ENCODE measurements around the gene CDH4. TPM values are rescaled to one million over a fixed set of nuclear protein-coding genes. Genes with fewer than 3 reads are reported as not detected.

The CDH4 gene
- total and polyA plus RNA-seq, 12 donors, result 0.04 to 0.25 (median 0.08) TPM; not detected in 5

GRCh38 chr20:61791995-61792394 is 539.9 kb downstream of the CDH4 start:
- 78 to 79% methylated on average over 6 of the region's 6 CpGs for WGBS, 2 donors
- H3K4me3 ChIP-seq, result no peak overlapping the region
- DNase-seq (no peak), ATAC-seq (no peak)
- no peak overlapping the region for H3K27ac ChIP-seq
- intact Hi-C loops (cut with DNase I), result loop anchor here in 1 of 10 donors (10.0 kb wide), 1 partner anchor 1683 kb away; the partner anchor contains the start of gene KCNQ2
- H3K4me1 ChIP-seq, result no peaks in the 10 kb centered on the region
- no peaks in the 10 kb centered on the region for H3K36me3 ChIP-seq
- TF ChIP-seq CTCF (IDR thresholded peaks at IDR 0.05), result no peak
- H3K27me3 ChIP-seq, result peaks cover 0 to 36% (median 17%) of the 10 kb centered on the region in 7 donors
- H3K9me3 ChIP-seq, result no peaks in the 10 kb centered on the region

- H3K36me3 ChIP-seq, result no peaks in the 10 kb centered on the region
Observed at GRCh38 chr20:61795669-61796630, 543.9 kb downstream of the CDH4 start.

GRCh38 chr20:61796738-61797137 is 544.7 kb downstream of the CDH4 start:
- TF ChIP-seq CTCF (IDR thresholded peaks at IDR 0.05), result no peak
- no peak overlapping the region for H3K4me3 ChIP-seq
- no peak overlapping the region for H3K27ac ChIP-seq
- 58 to 67% methylated on average over 11 of the region's 11 CpGs for WGBS, 2 donors
- intact Hi-C loops (cut with DNase I), result loop anchor here in 1 of 10 donors (10.0 kb wide), 1 partner anchor 1678 kb away; the partner anchor contains the start of gene KCNQ2
- H3K27me3 ChIP-seq, result peaks cover 0 to 59% (median 42%) of the 10 kb centered on the region in 7 donors
- no peaks in the 10 kb centered on the region for H3K9me3 ChIP-seq
- ATAC-seq (no peak), DNase-seq (no peak)
- no peaks in the 10 kb centered on the region for H3K36me3 ChIP-seq
- H3K4me1 ChIP-seq, result no peaks in the 10 kb centered on the region

More at GRCh38 chr20:61795669-61796630, 543.9 kb downstream of the CDH4 start:
- Histone ChIP-seq H3K27me3 (peaks cover 0 to 56% (median 34%) of the 10 kb centered on the region in 7 donors), H3K4me3 (no peak overlapping the region), H3K27ac (no peak overlapping the region), H3K9me3 (no peaks in the 10 kb centered on the region), H3K4me1 (no peaks in the 10 kb centered on the region)
- no peak for TF ChIP-seq CTCF (IDR thresholded peaks at IDR 0.05)
- intact Hi-C loops (cut with DNase I), result loop anchor here in 1 of 10 donors (10.0 kb wide), 1 partner anchor 1679 kb away; the partner anchor contains the start of gene KCNQ2
- WGBS, 2 donors, result 48 to 52% methylated on average over 15 of the region's 15 CpGs
- no peak for DNase-seq
- ATAC-seq, result no peak

- no peak overlapping the region for H3K27ac ChIP-seq
- DNase-seq (no peak), ATAC-seq (no peak)
- intact Hi-C loops (cut with DNase I), result loop anchor here in 1 of 10 donors (10.0 kb wide), 1 partner anchor 1678 kb away; the partner anchor contains the start of gene KCNQ2
- H3K4me3 ChIP-seq, result no peak overlapping the region
- no peaks in the 10 kb centered on the region for H3K9me3 ChIP-seq
- 38 to 45% methylated on average over 7 of the region's 7 CpGs for WGBS, 2 donors
- no peaks in the 10 kb centered on the region for H3K4me1 ChIP-seq
- H3K27me3 ChIP-seq, result peaks cover 0 to 59% (median 46%) of the 10 kb centered on the region in 7 donors
- no peaks in the 10 kb centered on the region for H3K36me3 ChIP-seq
- TF ChIP-seq CTCF (IDR thresholded peaks at IDR 0.05), result no peak
Observed at GRCh38 chr20:61797200-61797599, 545.1 kb downstream of the CDH4 start.

Measured in heart right ventricle (tissue), 16 donors.